HG03378 (cell line): Measurements from ENCODE around the gene RAB5B.
"Not testable (repeated sequence)": the region's sequence is repeated elsewhere in the genome, so short reads cannot be mapped to it uniquely, and the experiment has no call there.

Experiments used
- ATAC-seq: cut with Tn5 transposase; IDR thresholded peaks from one replicate; pipeline ENCODE4 v1.9.1; 2021; ENCODE audit warnings: mild to moderate bottlenecking, moderate library complexity; ENCODE audit not compliant: unreplicated experiment

RAB5B gene

DNA sequence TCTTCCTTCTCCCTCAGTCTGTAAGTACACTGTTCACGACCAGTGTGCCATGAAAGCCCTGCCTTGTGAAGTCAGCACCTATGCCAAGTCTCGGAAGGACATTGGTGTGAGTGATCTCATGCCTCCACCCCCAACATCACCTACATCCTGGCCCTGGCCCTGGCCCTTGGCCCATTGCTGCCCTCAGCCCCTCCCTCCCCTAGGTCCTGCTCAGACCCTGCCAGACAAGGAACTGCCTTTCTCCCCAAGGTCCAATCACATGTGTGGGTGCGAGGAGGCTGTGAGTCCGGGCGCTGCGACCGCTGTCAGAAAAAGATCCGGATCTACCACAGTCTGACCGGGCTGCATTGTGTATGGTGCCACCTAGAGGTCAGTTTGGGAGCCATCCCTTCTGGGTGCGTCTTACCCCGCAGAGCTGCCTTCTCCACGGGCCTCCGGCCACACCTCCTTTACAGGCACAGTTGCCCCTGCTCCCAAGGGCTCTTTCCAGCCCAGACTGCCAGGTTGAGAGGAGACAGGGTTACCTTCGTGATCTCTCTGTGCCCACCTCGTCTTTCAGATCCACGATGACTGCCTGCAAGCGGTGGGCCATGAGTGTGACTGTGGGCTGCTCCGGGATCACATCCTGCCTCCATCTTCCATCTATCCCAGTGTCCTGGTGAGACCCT is 33.7 kb upstream of the RAB5B start:
- ATAC-seq = peak; percentile 94

DNA sequence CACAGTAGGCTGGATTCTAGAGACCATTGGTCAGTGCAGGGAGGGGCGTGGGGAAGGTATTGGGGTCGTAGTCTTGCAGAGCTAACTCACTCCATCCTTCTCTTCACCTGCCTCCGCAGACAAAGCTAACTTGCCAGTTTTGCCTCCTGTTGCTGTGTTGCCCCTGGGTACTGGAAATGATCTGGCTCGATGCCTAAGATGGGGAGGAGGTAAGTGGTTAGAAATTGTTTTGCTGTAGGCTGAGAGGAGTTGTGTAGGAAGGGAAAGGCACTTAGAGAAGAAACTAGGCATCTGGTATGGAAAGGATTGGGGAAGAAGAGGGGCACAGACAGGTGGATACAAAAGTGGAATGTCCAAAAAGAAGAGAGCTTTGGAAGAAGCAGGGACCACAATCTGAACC is 31.8 kb upstream of the RAB5B start:
- ATAC-seq = no peak

DNA sequence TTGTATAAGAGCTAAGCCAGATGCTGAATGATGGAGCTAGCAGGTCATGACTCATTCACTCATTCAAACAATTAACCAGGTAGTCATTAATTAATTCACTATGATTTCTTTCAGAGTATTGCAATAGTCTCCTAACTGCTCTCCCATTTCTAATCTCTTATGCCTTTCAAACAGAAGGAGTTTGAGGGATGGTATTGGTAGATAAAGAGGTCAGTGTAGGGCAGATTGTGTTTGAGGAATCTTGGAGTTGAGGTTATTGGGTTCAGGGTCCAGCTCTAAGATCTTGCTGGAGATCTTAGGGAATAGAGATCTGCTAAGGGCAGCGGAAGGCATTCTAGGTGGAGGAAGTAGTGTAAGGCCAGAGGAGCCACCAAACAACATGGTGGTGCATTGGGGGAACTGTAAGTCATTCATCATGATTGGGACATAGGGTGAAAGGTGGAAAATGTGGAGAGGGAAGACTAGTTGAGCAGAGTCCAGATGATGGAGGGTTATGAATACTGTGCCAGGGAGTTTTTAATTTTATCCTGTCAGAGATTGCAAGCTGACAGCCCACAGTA is 31.2 kb upstream of the RAB5B start:
- no peak for ATAC-seq

DNA sequence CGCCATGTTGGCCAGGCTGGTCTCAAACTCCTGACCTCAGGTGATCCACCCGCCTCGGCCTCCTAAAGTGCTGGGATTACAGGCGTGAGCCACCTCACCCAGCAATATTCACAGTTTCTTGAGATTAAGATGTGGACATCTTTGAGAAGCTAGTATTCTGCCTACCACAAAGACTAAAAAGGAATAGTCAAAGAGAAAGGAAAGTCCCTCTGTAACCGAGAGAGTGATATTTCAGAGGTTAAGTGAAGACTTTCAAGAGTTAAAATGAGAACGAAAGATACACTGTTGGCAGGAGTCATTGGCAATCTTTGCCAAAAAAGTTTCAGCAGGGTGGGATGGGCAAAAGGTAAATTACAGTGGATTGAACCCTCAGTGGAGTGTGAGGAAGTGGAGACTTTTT is 27.3 kb upstream of the RAB5B start:
- ATAC-seq = no peak

DNA sequence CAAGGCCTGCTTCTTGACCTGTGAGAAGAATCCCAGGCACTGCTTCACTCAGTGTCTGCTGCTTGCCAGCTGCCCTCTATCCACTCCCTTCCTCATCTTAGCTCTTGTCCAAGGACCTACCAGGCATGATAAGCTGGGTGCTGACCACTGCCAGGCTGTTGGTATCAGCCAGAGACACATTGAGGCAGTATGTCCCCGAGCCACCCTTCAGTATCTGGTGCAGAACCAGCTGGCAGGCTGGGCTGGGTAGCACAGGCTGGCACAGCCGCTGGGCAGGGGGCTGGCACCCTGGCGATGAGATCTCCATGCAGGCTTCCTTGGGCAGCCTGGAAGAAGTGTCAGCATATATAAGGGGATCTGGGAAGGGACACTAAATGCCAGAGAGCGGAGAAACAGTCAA is 18.5 kb upstream of the RAB5B start:
- ATAC-seq = no peak

DNA sequence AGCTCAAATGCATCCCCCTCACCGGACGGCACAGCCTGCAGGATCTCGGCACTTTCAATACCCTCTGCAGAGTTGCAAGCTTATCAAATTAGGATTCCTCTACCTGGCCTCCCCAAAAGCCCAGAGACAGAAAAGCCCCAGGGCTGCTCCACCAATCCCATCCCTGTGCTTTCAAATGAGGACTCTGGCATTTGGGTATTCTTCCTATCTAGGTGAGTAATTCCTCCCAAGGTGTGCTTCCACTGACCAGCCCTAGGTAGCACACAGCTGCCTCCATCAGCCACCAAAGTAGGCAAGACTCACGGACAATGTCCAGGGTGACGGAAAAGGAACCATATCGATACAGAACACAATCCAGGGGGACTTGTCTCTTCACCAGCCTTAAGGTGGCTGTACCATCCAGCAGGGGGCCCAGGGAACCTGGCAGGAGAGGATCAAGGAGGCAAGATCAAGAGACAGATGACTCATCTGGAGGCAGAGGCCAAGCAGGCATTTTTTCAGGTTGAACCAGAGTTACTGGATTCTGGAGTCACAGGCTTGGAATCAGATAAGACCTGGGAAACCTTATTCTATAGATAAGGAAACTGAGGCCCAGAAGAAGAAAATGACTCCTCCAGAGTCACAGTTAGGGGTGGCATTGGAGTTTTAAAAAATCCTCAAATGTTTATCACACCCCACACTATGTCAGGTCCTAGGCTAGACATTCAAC is 17.9 kb upstream of the RAB5B start:
- no peak for ATAC-seq

DNA sequence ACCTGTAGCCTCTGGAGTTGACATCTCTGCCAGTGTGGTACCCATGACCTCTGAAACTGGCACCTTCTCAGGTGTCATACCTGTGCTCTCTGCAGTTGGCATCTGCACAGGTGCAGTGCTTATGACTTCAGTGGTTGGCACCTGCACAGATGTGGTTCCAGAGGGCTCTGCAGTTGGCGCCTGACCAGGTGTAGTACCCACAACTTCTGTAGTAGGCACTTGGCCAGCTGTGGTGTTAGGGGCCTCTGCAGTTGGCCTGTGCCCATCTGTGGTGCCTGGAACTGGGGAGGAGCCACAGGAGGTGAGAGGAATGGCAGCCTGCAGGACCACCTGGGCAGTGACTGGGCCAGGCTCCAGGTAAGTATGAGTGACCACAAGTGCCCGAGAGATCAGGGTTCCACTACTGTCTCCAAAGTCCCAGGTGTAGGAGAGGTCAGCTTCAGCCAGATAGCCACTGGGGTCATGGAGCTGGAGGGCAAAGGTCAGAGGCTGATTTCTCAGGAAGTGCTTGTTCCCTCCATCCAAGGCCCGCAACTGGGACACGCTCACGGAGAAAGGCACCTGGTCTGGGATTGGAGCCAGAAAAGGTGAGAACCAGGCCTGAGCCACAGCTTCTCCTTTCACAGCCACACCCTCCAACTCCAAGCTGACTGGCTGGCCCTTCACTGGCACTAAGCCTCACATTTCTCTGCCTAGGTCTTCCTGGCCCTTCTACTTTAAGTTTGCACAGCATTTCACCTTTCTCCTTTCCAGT is 16.6 kb upstream of the RAB5B start:
- no peak for ATAC-seq

DNA sequence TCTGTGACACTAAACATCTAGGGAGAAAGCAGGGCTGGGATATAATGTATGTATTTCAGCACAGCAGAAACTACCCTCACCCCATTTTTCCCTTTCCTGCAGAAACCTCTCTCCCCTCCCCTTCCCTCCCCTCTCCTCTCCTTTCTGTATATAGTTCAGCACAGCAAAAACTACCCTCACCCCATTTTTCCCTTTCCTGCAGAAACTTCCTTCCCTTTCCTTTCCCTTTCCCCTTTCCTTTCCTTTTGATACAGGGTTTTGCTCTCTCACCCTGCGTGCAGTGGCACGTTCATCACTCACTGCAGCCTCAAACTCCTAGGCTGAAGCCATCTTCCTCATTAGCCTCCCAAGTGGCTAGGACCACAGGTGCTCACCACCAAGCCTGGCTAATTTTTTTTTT is 10.1 kb upstream of the RAB5B start:
- no peak for ATAC-seq

DNA sequence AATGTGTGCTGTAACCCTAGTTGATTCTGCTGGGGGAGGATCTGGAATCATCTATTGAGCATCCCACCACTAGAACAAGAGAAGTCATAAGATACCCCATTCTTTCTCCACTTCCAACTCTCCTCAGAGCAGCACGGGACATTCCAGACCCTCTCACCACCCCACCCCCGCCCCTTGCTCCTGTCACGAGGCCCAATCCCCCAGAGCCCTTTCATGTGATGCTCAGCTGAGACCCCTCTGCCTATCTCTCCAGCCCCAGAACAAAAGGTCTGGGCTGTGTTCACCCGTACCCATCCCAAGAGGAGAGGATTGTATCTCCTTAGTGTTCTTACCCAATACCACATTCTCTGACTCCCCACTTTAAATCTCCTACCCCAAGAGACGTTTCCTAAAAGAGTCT is 8.6 kb upstream of the RAB5B start:
- no peak for ATAC-seq

DNA sequence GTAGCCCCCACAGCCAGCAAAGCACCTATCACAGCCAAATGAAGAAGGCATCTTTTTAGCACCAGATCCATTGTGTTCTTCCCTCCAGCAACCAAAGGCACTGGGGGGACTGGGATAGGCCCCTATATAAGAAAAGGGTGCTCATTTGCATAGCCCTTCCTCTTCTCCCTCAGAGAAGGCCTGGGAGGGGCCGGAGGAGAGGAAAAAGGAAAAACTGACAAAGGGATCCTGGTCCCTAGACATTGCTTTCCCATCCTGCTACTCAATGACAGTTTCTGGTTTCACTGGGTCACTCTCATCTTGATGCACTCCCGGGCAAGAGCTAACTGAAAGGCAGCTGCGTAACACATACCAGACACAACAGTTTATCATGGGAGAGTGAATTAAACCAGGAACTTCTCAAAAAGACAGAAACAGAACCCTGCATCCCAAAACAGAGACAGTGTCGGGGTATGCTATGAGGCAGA is 7.9 kb upstream of the RAB5B start, which contains the start of gene PMEL:
Gene PMEL, minus strand, starts transcription at position 102 of the 467 bp plus-strand sequence. Its CDS starts 31 bp downstream, at position 71.
- ATAC-seq = no peak

DNA sequence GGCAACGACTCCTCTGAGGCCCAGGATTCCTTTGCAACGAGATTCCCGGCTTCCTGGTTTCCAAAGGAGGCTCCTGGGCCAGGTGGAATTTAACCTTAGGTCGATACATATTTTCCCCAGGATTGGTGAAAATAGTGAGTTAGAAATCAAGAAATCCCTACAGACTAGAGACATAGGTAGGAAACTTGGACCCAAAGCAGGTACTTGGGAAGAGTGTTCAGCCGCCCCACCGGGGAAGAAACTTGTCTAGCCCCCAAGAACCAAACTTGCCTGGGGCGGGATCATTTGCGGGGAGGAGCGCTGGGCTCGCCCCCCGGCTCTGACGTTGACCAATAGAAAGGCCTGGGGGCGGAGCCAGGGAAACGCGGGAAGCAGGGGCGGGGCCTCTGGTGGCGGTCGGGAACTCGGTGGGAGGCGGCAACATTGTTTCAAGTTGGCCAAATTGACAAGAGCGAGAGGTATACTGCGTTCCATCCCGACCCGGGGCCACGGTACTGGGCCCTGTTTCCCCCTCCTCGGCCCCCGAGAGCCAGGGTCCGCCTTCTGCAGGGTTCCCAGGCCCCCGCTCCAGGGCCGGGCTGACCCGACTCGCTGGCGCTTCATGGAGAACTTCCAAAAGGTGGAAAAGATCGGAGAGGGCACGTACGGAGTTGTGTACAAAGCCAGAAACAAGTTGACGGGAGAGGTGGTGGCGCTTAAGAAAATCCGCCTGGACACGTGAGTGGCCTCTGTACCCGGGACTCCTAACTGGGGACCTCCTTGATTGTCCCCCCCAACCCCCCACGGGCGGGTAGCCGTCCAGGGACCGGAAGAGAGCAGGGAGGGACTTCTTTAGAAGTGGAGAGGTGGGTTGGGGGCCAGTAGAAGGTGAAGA is 7.2 kb upstream of the RAB5B start, which contains the start of gene CDK2:
Gene CDK2, plus strand, starts transcription at position 423 of the 874 bp plus-strand sequence. Its CDS starts 179 bp downstream, at position 602.
- ATAC-seq = peak; percentile 75

DNA sequence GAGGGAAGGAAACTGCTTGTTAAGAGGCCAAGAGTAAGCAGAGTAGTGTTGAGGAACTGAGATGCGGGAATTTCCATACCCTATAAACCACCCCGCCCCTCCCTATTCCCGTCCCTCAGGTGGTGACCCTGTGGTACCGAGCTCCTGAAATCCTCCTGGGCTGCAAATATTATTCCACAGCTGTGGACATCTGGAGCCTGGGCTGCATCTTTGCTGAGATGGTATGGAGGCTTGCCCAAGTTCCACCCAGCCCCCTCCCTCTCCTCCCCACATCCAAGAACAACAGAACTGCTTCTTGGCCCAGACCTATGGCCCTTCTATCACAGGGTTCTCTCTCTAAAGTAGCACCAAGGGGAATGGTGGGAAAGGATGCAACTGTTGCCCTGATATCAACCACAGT is 4.5 kb upstream of the RAB5B start:
- no peak for ATAC-seq

DNA sequence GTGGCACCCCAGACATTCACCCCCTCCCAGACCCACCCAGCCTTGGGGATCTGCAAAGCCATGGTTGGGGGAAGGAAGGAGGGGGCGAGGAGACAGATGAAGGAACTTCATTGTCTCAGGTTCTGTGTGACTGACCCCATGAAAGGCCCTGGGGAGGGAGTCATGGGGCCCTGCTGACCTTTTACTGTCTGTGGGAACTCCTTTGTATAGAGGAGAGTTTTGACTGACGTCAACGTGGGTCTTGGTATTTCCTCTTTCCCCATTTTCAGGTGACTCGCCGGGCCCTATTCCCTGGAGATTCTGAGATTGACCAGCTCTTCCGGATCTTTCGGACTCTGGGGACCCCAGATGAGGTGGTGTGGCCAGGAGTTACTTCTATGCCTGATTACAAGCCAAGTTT is 3.1 kb upstream of the RAB5B start:
- no peak for ATAC-seq

DNA sequence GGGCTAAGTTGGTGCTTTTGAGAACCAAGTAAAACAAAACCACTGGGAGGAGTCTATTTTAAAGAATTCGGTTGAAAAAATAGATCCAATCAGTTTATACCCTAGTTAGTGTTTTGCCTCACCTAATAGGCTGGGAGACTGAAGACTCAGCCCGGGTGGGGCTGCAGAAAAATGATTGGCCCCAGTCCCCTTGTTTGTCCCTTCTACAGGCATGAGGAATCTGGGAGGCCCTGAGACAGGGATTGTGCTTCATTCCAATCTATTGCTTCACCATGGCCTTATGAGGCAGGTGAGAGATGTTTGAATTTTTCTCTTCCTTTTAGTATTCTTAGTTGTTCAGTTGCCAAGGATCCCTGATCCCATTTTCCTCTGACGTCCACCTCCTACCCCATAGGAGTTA is 1.8 kb upstream of the RAB5B start:
- no peak for ATAC-seq

DNA sequence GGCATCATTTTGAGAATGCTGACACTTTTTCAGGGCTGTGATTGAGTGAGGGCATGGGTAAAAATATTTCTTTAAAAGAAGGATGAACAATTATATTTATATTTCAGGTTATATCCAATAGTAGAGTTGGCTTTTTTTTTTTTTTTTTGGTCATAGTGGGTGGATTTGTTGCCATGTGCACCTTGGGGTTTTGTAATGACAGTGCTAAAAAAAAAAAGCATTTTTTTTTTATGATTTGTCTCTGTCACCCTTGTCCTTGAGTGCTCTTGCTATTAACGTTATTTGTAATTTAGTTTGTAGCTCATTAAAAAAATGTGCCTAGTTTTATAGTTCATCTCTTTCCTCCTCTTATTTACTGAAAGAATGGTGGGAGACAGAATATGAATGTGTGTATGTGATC is 1.4 kb upstream of the RAB5B start:
- no peak for ATAC-seq

DNA sequence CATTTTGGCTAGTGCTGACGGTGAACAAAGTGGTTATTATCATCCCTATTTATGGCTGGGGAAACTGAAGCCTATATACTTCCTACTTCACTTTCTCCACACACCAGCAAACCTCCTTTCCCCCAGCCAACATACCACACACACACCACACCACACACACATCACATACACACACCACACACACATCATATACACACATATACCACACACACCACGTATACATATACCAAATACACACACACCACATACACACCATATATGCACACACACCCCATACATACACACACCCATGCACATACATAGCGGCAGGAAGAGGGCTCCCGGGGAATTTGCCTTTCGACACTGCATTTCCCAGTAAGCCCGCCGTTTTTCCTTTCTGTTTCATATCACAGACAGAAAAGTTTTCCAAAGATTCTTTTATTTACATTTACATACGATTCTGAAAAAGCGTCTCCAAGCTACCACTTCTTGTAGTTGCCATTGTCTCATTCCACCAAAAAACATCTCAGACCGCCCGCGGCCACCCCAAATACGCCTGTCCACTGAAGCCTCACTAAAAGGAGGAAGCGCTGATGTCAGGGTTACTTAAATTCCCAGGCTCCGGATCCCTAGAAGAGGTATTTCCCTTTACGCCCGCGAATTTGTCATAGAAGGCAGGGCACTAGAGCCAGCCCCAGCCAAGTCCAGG is 823 bp upstream of the RAB5B start:
- ATAC-seq = no peak

DNA sequence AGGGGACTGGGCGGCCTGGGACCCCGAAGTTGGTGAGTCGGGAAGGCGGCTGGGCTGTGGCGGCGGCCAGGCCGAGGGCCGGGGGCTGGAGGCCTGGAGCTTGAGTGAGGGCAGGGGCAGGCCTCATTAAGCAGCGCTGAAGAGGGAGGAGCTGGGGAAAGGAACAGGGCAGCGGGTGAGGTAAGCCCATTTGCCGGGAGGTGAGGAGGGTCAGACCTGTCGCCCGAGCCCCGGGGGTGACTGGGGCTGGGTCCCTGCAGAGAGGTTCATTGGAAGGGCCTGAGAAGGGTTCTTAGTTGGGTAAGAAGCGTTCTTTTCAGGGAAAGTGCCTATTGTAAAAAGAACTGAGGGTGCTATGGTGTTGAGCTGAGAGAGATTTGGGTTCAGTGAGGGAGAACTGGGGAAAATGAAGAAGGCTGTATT is 441 bp downstream of the RAB5B start:
- no peak for ATAC-seq

DNA sequence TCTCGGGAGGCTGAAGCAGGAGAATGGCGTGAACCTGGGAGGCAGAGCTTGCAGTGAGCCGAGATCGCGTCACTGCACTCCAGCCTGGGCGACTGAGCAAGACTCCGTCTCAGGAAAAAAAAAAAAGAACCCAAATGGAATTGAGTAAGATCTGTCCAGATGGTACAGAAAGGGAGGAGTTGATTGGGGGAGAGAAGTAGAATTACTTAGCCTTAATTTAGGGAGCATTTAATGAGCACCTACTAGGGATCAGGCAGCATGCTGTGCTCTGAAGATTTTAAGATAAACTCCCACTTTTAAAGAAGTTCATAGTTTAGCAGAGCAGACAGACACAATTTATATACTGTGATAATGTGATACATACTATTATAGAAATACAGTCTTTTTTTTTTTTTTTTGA is 4.5 kb downstream of the RAB5B start:
- no peak for ATAC-seq

DNA sequence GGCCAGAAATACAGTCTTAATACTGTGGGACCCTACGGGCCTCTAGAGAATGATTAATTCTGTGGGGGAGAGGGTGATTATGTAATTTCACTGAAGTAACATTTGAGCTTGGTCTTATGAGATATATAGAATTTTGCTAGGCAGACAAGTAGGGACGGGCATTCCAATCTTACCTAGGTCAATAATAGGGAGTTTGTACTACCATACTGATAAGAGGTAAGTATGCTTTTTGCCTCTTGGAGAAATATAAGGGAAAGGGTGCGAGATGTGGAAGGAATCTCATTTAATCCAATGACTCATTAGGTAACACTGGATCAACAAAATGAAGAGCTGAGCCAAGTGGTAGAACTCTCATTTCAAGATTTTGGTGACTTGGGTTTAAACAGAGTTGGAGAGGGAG is 5.2 kb downstream of the RAB5B start:
- ATAC-seq = no peak

DNA sequence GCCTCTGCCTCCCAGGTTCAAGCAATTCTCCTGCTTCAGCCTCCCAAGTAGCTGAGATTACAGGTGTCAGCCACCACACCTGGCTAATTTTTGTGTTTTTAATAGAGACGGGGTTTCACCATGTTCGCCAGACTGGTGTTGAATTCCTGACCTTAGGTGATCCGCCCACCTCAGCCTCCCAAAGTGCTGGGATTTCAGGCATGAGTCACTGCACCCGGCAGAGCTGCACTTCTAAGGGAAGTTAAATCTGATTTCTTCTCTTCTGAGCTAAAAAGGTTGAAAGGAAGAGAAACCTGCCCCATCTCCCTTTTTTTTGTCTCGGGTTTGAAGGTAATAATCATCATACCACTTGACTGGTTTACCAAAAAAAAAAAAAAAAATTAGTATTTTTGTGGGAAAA is 8.0 kb downstream of the RAB5B start:
- not testable (repeated sequence) for ATAC-seq
